Ishikawa (cell line): ENCODE measurements around the gene TSPAN14.

Experiments
- CEBPB ChIP-seq: IDR thresholded peaks from 2 replicates; pipeline ENCODE4 v1.6.1; 2012
- MAX ChIP-seq: IDR thresholded peaks from 2 replicates; pipeline ENCODE4 v1.6.1; 2012
- RAD21 ChIP-seq: IDR thresholded peaks from 2 replicates; pipeline ENCODE4 v1.6.1; 2012; ENCODE audit warnings: low read depth

- TF ChIP-seq MAX (no peak), RAD21 (no peak), CEBPB (no peak)
Observed at GRCh38 chr10:80528185-80528700, 74.1 kb downstream of the TSPAN14 start.
